Transverse colon (tissue), 4 donors: ENCODE results near the gene POU3F3.

Source experiments
- CTCF ChIP-seq, 5 experiments: fragments of 200-600 bp in 3 of 5; fragments of 450-650 bp in 2 of 5; sonication (generic) in 3 of 5; IDR thresholded peaks; 1 replicate in 2 of 5; 2 replicates in 3 of 5; pipeline ENCODE4 v1.5.1; 2016 to 2017; ENCODE audit warnings: antibody characterized with exemption in 5 of 5, inconsistent platforms in 3 of 5, mild to moderate bottlenecking in 2 of 5, moderate library complexity in 1 of 5
- EP300 ChIP-seq: sonication (generic); formaldehyde crosslinking; IDR thresholded peaks from one replicate; pipeline ENCODE4 v1.6.1; 2017; ENCODE audit warnings: antibody characterized with exemption, low read depth
- POLR2A ChIP-seq: fragments of 450-650 bp; IDR thresholded peaks from one replicate; pipeline ENCODE4 v1.6.1; 2016; ENCODE audit warnings: antibody characterized with exemption, mild to moderate bottlenecking, moderate library complexity
- POLR2AphosphoS5 ChIP-seq, 3 donors: sonication (generic); formaldehyde crosslinking; IDR thresholded peaks; one replicate each; pipeline ENCODE4 v1.6.1; 2016; ENCODE audit warnings: antibody characterized with exemption in 3 of 3

DNA sequence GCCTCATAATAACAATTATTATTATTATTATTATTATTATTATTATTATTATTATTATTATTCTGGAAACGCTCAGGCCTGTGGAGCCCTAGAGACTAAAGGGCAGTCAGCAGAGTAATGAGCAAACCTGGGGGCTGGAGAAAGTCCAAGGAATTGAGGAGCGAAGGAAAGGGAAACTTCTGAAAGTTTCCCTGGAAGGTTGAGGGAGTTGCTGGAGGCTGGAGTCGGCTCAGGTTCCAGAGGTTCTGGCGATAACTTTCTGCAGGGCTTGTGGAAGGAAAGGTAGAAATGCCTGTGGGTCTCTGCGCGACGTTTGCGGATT is 9.2 kb downstream of the POU3F3 start:
- TF ChIP-seq CTCF (IDR thresholded peaks at IDR 0.05) (no peak), POLR2A (no peak), EP300 (no peak), POLR2AphosphoS5 (IDR thresholded peaks at IDR 0.05) (no peak)
